Stimulated activated CD4-positive, alpha-beta T cell treated with anti-CD3 and anti-CD28 coated beads, Interleukin-2, amount 100 ng/mL, for 24 hours (primary cell): ENCODE results near the gene FAM124B.

Experiments
- DNase-seq, 2 donors: peaks; one replicate each; pipeline ENCODE4 v3.0.0-alpha.2; 2020

FAM124B gene

DNA sequence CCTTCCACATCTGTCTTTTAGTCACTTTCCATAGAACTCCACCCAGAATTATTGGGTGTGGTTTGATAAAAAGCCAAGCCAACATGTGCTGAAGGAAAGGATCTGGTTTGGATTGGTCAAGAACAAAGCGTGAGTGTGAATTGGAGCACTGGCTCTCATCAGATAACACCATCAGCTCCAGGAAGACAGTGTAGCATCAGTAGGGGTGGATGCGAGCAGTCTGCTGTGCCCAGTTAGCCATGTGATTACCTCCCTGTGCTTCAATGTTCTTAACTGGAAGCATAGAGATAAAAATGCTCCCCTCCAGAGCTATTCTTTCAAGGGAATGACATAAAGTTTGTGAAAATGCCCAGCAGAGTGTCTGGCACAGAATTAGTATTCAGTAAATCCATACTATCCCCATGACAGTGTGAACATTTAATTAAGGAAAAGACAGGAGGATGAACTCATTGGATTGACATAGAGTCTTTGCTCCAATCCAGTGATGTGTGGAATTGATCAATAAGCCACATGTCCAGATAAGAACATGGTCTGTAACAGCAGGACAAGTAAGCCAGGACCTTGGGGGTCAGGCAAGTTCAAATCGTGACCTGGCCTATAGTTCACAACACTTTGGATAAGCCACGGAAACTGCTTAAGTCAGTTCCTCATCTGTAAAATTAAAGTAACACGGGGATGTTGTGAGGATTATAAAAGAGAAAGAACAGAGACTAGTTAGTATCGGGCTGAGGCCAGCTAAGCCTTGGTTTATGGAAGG, 68.0 kb downstream of the FAM124B start:
- DNase-seq: no peak

DNA sequence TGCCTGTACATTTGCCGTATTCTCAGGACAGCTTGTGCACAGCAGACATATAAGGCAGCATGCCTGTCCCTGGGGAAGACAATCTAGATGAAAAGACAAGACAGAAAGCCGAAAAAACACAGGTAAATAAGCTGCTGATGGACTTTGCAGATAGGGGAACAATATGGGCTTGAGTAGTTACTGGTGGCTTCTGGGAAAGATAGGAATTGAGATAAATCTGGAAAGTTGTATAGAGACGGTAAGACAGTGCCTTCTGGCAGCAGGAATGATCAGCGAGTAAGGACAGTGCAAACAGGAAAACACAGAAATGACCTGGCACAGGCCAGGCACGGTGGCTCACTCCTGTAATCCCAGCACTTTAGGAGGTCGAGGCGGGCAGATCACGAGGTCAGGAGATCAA, 70.2 kb downstream of the FAM124B start:
- no peak for DNase-seq

GRCh38 chr2:224328798-224329197, 73.1 kb downstream of the FAM124B start:
- DNase-seq: no peak
